DOHH2 (cell line): Measurements from ENCODE around the gene PHLDB2.

Experiments
- EZH2phosphoT487 ChIP-seq: fragments of 200-600 bp; sonication (generic); IDR thresholded peaks from 2 replicates; pipeline ENCODE4 v1.6.1; 2017; ENCODE audit warnings: borderline replicate concordance, mild to moderate bottlenecking, antibody characterized with exemption, low read length, moderate library complexity, mixed read lengths
- TF ChIP-seq, protein P1 (sequence below): fragments of 200-600 bp; sonication (generic); IDR thresholded peaks from one replicate; pipeline ENCODE4 v1.5.1; 2014; ENCODE audit warnings: antibody characterized with exemption, mild to moderate bottlenecking, low read depth, low read length; ENCODE audit not compliant: poor library complexity, severe bottlenecking

DNA sequence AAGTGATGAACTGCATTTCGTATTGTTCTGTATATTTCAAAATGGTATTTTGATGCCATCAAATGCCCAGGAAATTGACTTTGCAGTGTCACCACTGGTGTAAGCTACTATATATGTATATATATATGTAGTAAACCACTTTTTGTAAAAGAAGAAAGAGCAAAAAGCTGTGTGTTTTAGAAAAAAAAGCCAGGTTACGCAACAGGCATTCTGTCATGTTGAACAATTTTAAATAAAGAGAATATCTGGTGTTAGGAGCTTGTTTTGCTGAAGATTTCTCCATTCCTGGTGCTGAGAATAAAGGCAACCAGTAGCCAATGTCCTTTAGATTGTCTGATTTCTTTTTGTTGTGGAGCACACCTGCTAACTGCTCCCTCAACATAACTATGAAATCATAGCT is 116.1 kb downstream of the PHLDB2 start:
- TF ChIP-seq EZH2phosphoT487, result no peak
- TF ChIP-seq, protein P1, sequence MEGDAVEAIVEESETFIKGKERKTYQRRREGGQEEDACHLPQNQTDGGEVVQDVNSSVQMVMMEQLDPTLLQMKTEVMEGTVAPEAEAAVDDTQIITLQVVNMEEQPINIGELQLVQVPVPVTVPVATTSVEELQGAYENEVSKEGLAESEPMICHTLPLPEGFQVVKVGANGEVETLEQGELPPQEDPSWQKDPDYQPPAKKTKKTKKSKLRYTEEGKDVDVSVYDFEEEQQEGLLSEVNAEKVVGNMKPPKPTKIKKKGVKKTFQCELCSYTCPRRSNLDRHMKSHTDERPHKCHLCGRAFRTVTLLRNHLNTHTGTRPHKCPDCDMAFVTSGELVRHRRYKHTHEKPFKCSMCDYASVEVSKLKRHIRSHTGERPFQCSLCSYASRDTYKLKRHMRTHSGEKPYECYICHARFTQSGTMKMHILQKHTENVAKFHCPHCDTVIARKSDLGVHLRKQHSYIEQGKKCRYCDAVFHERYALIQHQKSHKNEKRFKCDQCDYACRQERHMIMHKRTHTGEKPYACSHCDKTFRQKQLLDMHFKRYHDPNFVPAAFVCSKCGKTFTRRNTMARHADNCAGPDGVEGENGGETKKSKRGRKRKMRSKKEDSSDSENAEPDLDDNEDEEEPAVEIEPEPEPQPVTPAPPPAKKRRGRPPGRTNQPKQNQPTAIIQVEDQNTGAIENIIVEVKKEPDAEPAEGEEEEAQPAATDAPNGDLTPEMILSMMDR, result no peak
